ENCODE data around the gene MRPS7.

MRPS7 gene

GRCh38 chr17:75261336-75262111 lies at the start of gene MRPS7, which contains the start of gene GGA3:
Gene MRPS7 (plus strand): TSS chr17:75261879. CDS start chr17:75261901, 22 bp downstream.
Gene GGA3 (minus strand): TSS chr17:75261606. CDS start chr17:75261587, 19 bp downstream.
- peaks cover 13% of the 10 kb centered on the region; the same call in 1 of the 2 replicates for H3K36me3 ChIP-seq (ENCODE audit: insufficient read depth, low read length)
- no peaks in the 10 kb centered on the region for H3K27me3 ChIP-seq (ENCODE audit: insufficient read depth, low read length, poor library complexity, severe bottlenecking)
- peak within 1 kb of the TSS; percentile 93 for H3K4me3 ChIP-seq (ENCODE audit: low read length, poor library complexity, severe bottlenecking)
- H3F3A ChIP-seq (ENCODE audit: low read depth), result no peaks in the 10 kb centered on the region
- peaks cover 22% of the 10 kb centered on the region for H3K4me1 ChIP-seq (ENCODE audit: insufficient read depth, low read length, poor library complexity, severe bottlenecking)
- peak within 1 kb of the TSS; percentile 94 for H3K9ac ChIP-seq (ENCODE audit: low read depth, low read length, poor library complexity, severe bottlenecking)
- no peaks in the 10 kb centered on the region for H3K9me3 ChIP-seq (ENCODE audit: insufficient read depth, low read depth, low read length)
- H3K79me2 ChIP-seq (ENCODE audit: insufficient read depth, low read length), result peaks cover 53% of the 10 kb centered on the region
- peaks cover 13% of the 10 kb centered on the region for H4K20me1 ChIP-seq (ENCODE audit: insufficient read depth, low read length, poor library complexity, severe bottlenecking)
- H3K4me2 ChIP-seq (ENCODE audit: low read depth, low read length, poor library complexity, severe bottlenecking), result peak within 1 kb of the TSS; percentile 98
- peak within 1 kb of the TSS; percentile 82 for H2AFZ ChIP-seq (ENCODE audit: low read length)
- no peaks in the 10 kb centered on the region for H3K9me2 ChIP-seq (replicated peaks; ENCODE audit: low read depth, low read length)
- TF ChIP-seq CTCF (conservative IDR thresholded peaks at IDR 0.05; ENCODE audit: low read length) (no peak), EZH2phosphoT487 (IDR thresholded peaks at IDR 0.05; ENCODE audit: borderline replicate concordance) (no peak)

GRCh38 chr17:75218131-75218530 lies 43.5 kb upstream of the MRPS7 start:
- H3K9ac ChIP-seq (ENCODE audit: low read depth, low read length, poor library complexity, severe bottlenecking), result no peak overlapping the region
- H3K79me2 ChIP-seq (ENCODE audit: insufficient read depth, low read length), result no peaks in the 10 kb centered on the region
- no peak overlapping the region for H3K4me2 ChIP-seq (ENCODE audit: low read depth, low read length, poor library complexity, severe bottlenecking)
- H3F3A ChIP-seq (ENCODE audit: low read depth), result no peaks in the 10 kb centered on the region
- no peak overlapping the region for H2AFZ ChIP-seq (ENCODE audit: low read length)
- TF ChIP-seq CTCF (conservative IDR thresholded peaks at IDR 0.05; ENCODE audit: low read length), result no peak
- TF ChIP-seq EZH2phosphoT487 (IDR thresholded peaks at IDR 0.05; ENCODE audit: borderline replicate concordance), result no peak
- H3K36me3 ChIP-seq (ENCODE audit: insufficient read depth, low read length), result peaks cover 69% of the 10 kb centered on the region; the same call in 1 of the 2 replicates
- H4K20me1 ChIP-seq (ENCODE audit: insufficient read depth, low read length, poor library complexity, severe bottlenecking), result no peaks in the 10 kb centered on the region
- no peaks in the 10 kb centered on the region for H3K27me3 ChIP-seq (ENCODE audit: insufficient read depth, low read length, poor library complexity, severe bottlenecking)
- no peak overlapping the region for H3K4me3 ChIP-seq (ENCODE audit: low read length, poor library complexity, severe bottlenecking)
- H3K4me1 ChIP-seq (ENCODE audit: insufficient read depth, low read length, poor library complexity, severe bottlenecking), result no peaks in the 10 kb centered on the region
- H3K9me3 ChIP-seq (ENCODE audit: insufficient read depth, low read depth, low read length), result no peaks in the 10 kb centered on the region
- no peaks in the 10 kb centered on the region for H3K9me2 ChIP-seq (replicated peaks; ENCODE audit: low read depth, low read length)

GRCh38 chr17:75219815-75220214 lies 41.9 kb upstream of the MRPS7 start:
- H3K9ac ChIP-seq (ENCODE audit: low read depth, low read length, poor library complexity, severe bottlenecking), result no peak overlapping the region
- H3K79me2 ChIP-seq (ENCODE audit: insufficient read depth, low read length), result no peaks in the 10 kb centered on the region
- no peak overlapping the region for H2AFZ ChIP-seq (ENCODE audit: low read length)
- H3F3A ChIP-seq (ENCODE audit: low read depth), result no peaks in the 10 kb centered on the region
- H4K20me1 ChIP-seq (ENCODE audit: insufficient read depth, low read length, poor library complexity, severe bottlenecking), result no peaks in the 10 kb centered on the region
- no peaks in the 10 kb centered on the region for H3K4me1 ChIP-seq (ENCODE audit: insufficient read depth, low read length, poor library complexity, severe bottlenecking)
- H3K27me3 ChIP-seq (ENCODE audit: insufficient read depth, low read length, poor library complexity, severe bottlenecking), result no peaks in the 10 kb centered on the region
- H3K36me3 ChIP-seq (ENCODE audit: insufficient read depth, low read length), result peaks cover 62% of the 10 kb centered on the region; the same call in 1 of the 2 replicates
- H3K9me3 ChIP-seq (ENCODE audit: insufficient read depth, low read depth, low read length), result no peaks in the 10 kb centered on the region
- no peak overlapping the region for H3K4me3 ChIP-seq (ENCODE audit: low read length, poor library complexity, severe bottlenecking)
- no peak overlapping the region for H3K4me2 ChIP-seq (ENCODE audit: low read depth, low read length, poor library complexity, severe bottlenecking)
- H3K9me2 ChIP-seq (replicated peaks; ENCODE audit: low read depth, low read length), result no peaks in the 10 kb centered on the region
- no peak for TF ChIP-seq EZH2phosphoT487 (IDR thresholded peaks at IDR 0.05; ENCODE audit: borderline replicate concordance)
- no peak for TF ChIP-seq CTCF (conservative IDR thresholded peaks at IDR 0.05; ENCODE audit: low read length)
